ENCODE data around the gene ZNF512.
"Not testable (repeated sequence)": the region's sequence is repeated elsewhere in the genome, so short reads cannot be mapped to it uniquely, and the experiment has no call there.

Gene ZNF512, protein sequence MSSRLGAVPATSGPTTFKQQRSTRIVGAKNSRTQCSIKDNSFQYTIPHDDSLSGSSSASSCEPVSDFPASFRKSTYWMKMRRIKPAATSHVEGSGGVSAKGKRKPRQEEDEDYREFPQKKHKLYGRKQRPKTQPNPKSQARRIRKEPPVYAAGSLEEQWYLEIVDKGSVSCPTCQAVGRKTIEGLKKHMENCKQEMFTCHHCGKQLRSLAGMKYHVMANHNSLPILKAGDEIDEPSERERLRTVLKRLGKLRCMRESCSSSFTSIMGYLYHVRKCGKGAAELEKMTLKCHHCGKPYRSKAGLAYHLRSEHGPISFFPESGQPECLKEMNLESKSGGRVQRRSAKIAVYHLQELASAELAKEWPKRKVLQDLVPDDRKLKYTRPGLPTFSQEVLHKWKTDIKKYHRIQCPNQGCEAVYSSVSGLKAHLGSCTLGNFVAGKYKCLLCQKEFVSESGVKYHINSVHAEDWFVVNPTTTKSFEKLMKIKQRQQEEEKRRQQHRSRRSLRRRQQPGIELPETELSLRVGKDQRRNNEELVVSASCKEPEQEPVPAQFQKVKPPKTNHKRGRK

GRCh38 chr2:27582695-27583389 is at the start of gene ZNF512:
TSS of gene ZNF512 (plus strand) at chr2:27583042. CDS start at chr2:27583113, 71 bp downstream.
- peak; percentile 96 for DNase-seq (ENCODE audit: low spot score)

DNA sequence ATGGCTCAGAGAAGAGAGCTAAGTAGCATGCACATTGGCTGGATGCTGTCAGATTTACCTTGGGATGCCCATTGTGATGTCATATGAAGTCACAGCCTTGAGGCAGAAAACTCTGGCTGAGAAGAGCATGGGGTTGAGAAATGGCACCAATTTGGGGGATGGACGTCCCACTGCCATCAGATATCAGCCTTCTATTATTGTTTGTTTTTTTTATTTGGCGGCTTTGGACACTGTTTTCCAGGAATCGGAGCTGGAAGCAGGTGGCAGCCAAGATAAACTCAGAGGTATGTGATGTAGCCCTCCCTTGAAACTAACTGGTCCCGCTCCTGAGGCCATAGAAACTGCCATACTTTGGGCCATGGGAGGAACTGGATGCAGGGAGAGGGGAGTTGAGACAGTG is 45.6 kb upstream of the ZNF512 start:
- DNase-seq (ENCODE audit: low spot score): no peak

- DNase-seq (ENCODE audit: low spot score): not testable (repeated sequence)
Measured at GRCh38 chr2:27538839-27539450, 43.9 kb upstream of the ZNF512 start.

DNA sequence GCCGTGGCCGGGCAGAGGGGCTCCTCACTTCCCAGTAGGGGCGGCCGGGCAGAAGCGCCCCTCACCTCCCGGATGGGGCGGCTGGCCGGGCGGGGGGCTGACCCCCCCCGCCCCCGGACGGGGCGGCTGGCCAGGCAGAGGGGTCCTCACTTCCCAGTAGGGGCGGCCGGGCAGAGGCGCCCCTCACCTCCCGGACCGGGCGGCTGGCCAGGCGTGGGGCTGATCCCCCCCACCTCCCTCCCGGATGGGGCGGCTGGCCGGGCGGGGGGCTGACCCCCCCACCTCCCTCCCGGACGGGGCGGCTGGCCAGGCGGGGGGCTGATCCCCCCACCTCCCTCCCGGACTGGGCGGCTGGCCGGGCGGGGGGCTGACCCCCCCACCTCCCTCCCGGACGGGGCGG is 43.2 kb upstream of the ZNF512 start:
- DNase-seq (ENCODE audit: low spot score): not testable (repeated sequence)

DNA sequence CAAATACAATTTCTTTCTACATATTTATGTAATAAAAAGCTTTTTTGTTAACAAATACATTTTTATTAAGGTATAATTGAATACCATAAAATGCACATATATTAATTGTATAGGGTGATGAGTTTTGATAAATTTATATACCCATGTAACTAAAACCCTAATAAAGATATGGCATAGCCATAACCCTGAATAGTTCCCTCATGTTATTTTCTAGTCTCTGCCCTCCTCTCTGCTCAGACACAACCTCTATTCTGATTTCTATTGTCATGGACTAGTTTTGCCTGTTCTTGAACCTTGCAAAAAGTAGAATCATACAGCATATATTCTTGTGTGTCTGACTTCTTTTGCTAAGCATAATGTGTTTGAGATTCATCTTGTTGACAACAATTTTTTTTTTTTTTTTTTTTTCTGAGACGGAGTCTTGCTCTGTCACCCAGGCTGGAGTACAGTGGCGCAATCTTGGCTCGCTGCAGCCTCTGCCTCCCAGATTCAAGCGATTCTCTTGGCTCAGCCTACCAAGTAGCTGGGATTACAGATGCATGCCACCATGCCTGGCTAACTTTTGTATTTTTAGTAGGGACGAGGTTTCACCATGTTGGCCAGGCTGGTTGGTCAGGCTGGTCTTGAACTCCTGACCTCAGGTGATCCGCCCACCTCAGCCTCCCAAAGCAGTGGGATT is 38.6 kb upstream of the ZNF512 start:
- no peak for DNase-seq (ENCODE audit: low spot score)

GRCh38 chr2:27545348-27546141 is 37.3 kb upstream of the ZNF512 start:
- DNase-seq (ENCODE audit: low spot score): no peak

GRCh38 chr2:27549303-27549702 is 33.5 kb upstream of the ZNF512 start:
- DNase-seq (ENCODE audit: low spot score): no peak

- no peak for DNase-seq (ENCODE audit: low spot score)
Measured at GRCh38 chr2:27551514-27551913, 31.3 kb upstream of the ZNF512 start.

GRCh38 chr2:27552941-27553340 is 29.9 kb upstream of the ZNF512 start:
- DNase-seq (ENCODE audit: low spot score): no peak

- DNase-seq (ENCODE audit: low spot score): not testable (repeated sequence)
Measured at GRCh38 chr2:27554451-27554850, 28.4 kb upstream of the ZNF512 start.

DNA sequence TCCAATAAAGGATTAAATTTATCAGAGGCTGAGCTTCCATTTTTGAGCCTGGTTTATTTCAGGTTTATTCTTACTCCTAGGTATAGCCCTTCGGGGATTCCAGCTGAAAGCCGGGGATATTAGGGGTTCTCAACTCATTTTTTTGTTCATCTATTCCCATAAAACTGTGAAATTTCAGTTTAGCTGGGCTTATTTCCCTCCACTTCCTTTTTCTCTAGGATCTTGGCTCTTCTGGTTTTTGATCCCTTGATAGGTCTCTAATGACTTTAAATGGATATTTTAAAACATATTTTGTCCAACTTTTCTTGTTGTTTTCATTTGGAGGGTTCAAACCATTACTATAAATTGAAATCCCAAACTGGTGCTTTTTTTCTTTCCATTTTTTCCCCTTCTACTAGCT is 23.6 kb upstream of the ZNF512 start:
- DNase-seq (ENCODE audit: low spot score): no peak

DNA sequence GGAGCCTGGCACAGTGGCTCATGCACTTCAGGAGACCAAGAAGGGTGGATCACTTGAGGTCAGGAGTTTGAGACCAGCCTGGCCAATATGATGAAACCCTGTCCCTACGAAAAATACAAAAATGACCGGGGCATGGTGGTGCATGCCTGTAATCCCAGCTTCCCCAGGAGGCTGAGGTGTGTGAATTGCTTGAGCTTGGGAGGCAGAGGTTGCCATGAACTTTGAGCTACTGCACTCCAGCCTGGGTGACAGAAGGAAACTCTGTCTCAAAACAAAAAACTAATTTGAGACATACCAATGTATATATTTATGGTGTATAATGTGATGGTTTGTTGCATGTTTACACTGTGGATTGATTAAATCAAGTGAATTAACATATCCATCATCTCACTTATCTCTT is 21.8 kb upstream of the ZNF512 start:
- DNase-seq (ENCODE audit: low spot score): no peak

GRCh38 chr2:27566628-27567027 is 16.2 kb upstream of the ZNF512 start:
- peak; percentile 35 for DNase-seq (ENCODE audit: low spot score)

DNA sequence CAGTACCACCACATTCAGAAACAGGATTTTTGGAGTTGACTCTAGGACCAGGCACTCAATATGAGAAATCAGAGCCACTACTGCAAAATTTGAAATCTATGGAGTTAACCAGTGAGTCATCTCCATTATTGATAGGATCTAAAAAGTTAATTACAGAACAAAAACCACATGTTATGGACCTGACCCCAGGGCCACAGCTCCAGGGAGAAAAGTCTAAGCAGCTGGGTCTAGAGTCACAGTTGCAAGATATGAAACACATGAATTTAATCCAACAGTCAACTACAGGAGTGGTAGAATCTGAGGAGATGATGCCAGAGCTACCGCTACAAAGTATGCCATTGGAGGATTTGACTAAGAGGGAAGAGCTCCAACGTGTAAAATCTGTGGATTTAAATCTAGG is 13.4 kb upstream of the ZNF512 start:
- no peak for DNase-seq (ENCODE audit: low spot score)

DNA sequence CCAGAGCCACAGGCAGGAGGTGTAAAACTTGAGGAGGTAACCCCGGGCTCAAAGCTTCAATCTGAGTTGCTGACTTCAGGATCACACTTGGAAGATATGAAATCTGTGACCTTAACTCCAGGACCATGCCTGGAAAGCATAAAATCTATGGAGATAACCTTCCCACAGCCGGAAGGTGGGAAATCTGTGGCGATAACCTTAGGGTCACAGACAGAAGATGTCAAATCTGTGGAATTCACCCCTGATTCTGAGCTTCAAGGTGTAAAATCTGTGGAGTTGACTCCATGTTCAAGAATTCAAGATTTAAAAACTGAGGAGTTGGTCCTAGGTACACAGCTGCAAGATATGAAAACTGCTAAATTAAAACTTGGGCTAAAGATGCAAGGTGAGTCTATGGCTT is 11.6 kb upstream of the ZNF512 start:
- DNase-seq (ENCODE audit: low spot score): no peak

DNA sequence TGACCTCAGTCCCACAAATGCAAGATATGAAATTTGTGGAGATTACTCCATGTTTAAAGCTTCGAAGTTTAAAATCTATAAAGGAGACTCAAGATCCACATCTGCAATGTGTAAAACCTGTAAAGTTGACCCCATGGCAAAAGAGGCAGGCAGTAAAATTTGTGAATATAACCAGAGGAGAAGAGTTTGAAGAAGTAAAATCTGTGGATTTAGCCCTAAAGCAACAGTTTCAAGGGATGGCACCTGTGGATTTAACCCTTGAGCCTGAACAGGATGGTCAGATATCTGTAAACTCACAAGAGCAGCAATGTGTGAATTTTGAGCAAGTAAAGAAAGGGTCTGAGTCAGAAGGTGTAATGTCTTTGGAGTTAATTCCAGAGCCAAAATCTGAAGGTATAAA is 11.2 kb upstream of the ZNF512 start:
- DNase-seq (ENCODE audit: low spot score): no peak

DNA sequence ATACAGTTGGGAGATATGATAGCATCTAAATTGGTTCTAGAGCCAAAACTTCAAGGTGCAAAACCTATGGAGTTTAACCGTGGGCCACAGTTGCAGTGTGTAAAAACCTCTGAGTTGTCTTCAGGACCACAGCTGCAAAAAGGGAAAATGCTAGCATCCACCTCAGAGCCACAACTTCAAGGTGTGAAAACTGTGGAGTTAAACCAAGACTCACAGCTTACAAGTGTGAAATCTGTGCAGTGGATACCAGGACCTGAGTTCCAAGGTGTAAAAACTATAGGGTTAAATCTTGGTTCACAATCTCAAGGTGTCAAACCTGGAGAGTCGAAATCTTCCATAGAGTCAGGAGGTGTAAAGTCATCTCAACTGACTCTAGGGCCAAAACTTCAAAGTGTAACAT is 10.4 kb upstream of the ZNF512 start:
- no peak for DNase-seq (ENCODE audit: low spot score)

- no peak for DNase-seq (ENCODE audit: low spot score)
Measured at GRCh38 chr2:27572998-27573429, 9.8 kb upstream of the ZNF512 start.

DNA sequence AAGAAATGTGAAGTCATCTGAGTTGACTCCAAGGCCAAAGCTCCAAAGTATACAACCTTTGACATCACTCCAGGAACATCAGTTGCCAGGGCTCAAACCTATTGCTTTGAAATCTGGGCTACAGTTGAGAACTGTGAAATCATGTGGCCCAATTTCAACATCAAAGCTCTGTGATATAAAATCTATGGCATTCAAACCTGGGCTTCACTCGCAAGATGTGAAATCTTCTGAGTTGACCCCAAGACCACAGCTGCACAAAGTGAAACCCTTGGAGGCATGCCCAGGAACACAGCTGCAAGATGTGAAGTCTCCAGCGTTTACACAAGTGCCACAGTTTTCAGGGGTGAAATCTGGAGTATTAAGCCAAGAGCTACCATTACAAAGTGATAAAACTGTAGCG is 9.4 kb upstream of the ZNF512 start:
- DNase-seq (ENCODE audit: low spot score): no peak

DNA sequence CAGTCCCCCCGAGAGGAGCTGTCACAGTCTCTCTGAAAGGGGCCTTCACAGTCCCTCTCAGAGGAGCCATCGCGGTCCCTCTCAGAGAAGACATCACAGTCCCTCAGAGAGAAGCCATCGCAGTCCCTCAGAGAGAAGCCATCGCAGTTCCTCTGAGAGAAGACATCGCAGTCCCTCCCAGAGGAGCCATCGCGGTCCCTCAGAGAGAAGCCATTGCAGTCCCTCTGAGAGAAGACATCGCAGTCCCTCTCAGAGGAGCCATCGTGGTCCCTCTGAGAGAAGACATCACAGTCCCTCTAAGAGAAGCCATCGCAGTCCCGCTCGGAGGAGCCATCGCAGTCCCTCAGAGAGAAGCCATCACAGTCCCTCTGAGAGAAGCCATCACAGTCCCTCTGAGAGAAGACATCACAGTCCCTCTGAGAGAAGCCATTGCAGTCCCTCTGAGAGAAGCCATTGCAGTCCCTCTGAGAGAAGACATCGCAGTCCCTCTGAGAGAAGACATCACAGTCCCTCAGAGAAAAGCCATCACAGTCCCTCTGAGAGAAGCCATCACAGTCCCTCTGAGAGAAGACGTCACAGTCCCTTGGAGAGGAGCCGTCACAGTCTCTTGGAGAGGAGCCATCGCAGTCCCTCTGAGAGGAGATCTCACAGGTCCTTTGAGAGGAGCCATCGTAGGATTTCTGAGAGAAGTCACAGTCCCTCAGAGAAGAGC is 1.3 kb upstream of the ZNF512 start:
- no peak for DNase-seq (ENCODE audit: low spot score)

Measured in GM03348 (cell line).